ENCODE results near the gene MOGAT3.

The MOGAT3 gene

DNA sequence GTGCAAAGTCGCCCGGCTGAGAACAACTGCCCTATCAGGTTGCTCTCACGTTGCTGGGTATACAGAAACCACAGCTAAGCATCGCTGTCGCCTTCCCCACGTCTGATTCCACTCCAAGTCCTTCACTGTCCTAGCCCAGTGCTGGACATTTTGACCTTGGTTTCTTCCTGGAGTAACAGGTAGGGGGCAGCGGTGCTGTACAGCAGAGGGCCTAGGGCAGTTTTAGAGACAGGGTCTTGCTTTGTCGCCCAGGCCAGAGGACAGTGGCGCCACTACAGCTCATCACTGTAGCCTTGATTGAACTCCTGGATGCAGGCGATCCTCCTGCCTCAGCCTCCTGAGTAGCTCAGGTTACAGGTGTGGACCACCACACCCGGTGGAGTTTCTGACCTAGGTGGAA is 34.2 kb upstream of the MOGAT3 start:
- DNase-seq: peak; percentile 65
- H3K27ac ChIP-seq: peak overlapping the region; percentile 36; the same call in 1 of the 2 replicates
- no peaks in the 10 kb centered on the region for H3K27me3 ChIP-seq (ENCODE audit: insufficient read depth, low read depth, severe bottlenecking)
- TF ChIP-seq, protein P1, sequence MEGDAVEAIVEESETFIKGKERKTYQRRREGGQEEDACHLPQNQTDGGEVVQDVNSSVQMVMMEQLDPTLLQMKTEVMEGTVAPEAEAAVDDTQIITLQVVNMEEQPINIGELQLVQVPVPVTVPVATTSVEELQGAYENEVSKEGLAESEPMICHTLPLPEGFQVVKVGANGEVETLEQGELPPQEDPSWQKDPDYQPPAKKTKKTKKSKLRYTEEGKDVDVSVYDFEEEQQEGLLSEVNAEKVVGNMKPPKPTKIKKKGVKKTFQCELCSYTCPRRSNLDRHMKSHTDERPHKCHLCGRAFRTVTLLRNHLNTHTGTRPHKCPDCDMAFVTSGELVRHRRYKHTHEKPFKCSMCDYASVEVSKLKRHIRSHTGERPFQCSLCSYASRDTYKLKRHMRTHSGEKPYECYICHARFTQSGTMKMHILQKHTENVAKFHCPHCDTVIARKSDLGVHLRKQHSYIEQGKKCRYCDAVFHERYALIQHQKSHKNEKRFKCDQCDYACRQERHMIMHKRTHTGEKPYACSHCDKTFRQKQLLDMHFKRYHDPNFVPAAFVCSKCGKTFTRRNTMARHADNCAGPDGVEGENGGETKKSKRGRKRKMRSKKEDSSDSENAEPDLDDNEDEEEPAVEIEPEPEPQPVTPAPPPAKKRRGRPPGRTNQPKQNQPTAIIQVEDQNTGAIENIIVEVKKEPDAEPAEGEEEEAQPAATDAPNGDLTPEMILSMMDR (IDR thresholded peaks at IDR 0.05; ENCODE audit: low read depth, low read length): peak; percentile 62
- H3K4me3 ChIP-seq (ENCODE audit: low read depth, low read length): no peak overlapping the region
- H3K9me3 ChIP-seq (ENCODE audit: severe bottlenecking): no peaks in the 10 kb centered on the region
- H3K36me3 ChIP-seq: peaks cover 36% of the 10 kb centered on the region

DNA sequence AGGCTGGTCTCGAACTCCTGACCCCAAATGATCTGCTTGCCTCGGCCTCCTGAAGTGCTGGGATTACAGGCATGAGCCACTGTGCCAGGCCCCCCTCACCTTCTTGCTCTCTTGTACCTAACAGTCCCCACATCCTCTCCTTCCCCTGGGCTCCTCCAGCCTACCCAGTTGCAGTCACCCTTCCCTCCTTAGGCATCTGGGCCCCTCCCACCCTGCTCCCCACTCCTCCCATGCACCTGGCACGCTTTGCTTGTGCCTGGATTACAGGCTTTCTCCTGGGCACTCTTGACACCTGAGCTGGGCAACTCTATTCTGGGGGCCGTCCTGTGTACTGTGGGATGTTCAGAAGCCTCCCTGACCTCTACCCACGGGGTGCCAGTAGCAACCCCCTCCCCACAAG is 33.8 kb upstream of the MOGAT3 start:
- peak overlapping the region; percentile 36 for H3K27ac ChIP-seq
- TF ChIP-seq, protein P1 (IDR thresholded peaks at IDR 0.05; ENCODE audit: low read depth, low read length): no peak

DNA sequence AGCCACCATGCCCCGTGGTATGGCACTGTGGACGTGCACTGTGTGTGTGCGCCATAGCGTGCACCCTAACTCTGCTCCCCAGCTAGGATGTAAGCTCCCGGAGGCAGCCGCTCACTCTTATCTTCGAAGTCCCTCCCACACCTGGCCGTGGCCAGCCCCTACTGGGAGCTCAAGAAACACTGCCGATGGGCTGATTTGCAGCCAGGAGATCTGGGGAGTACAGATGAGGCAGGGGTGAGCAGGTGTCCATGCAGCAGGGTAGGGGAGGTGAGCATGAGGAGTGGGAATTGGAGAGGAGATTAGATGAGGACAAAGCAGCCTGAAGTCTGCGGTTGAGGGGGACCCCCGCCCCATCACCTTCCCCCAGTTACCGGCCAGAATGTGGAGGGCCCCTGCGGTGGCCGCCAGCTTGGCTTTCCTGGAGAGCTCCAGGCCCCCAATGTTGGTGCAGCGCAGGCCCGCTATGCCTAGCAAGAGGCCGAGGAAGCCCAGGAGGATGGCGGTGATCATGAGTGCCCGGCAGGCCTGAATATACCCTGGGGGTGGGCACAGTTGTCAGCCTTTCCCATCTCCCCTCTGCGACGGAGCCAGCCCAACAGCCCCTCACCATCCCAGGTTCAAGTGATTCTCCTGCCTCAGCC is 33.2 kb upstream of the MOGAT3 start:
- TF ChIP-seq, protein P1 (IDR thresholded peaks at IDR 0.05; ENCODE audit: low read depth, low read length): no peak
- Histone ChIP-seq H3K9me3 (ENCODE audit: severe bottlenecking) (no peaks in the 10 kb centered on the region), H3K4me3 (ENCODE audit: low read depth, low read length) (no peak overlapping the region), H3K27me3 (ENCODE audit: insufficient read depth, low read depth, severe bottlenecking) (no peaks in the 10 kb centered on the region), H3K27ac (peak overlapping the region; percentile 36), H3K36me3 (peaks cover 37% of the 10 kb centered on the region)
- DNase-seq: peak; percentile 38

More for the DNA sequence above, 33.8 kb upstream of the MOGAT3 start:
- Histone ChIP-seq H3K9me3 (ENCODE audit: severe bottlenecking) (no peaks in the 10 kb centered on the region), H3K36me3 (peaks cover 35% of the 10 kb centered on the region), H3K4me3 (ENCODE audit: low read depth, low read length) (no peak overlapping the region), H3K27me3 (ENCODE audit: insufficient read depth, low read depth, severe bottlenecking) (no peaks in the 10 kb centered on the region)
- DNase-seq: peak; percentile 37

DNA sequence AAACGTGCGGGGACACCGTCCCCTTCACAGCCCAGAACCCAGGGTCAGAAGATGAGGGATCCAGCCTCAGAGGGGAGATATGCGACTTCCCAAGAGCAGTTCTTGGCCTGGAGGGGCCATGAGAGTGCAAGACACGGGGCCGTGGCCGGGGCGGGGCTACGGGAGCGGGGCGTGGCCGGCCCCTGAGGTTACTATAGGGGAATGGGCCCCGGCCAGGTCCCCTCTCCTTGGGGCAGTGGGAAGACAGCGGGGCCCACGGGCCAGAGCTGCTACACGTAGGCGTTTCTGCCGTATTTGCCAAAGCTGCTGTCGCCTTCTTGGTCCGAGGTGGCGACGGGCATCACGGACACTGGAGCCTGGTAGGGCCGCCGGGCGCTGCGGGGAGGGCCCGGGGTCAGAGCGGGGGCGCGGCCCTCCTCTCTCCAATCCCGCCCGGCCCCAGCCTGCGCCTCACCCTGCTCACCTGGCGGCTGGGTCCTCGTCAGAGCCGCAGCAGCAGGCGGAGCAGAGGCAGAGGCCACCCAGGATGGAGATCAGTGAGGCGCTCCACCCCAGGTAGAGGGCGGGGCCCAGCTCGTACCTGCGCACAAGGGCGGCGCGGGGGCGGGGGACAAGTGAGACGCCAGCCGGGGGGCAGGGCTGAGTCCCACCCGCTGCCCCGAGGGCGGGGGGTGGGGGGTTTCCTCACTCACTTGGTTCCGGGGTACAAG is 31.5 kb upstream of the MOGAT3 start:
- no peak overlapping the region; the same call in 1 of the 2 replicates for H3K27ac ChIP-seq
- H3K4me3 ChIP-seq (ENCODE audit: low read depth, low read length): no peak overlapping the region
- TF ChIP-seq, protein P1 (IDR thresholded peaks at IDR 0.05; ENCODE audit: low read depth, low read length): no peak
- H3K27me3 ChIP-seq (ENCODE audit: insufficient read depth, low read depth, severe bottlenecking): no peaks in the 10 kb centered on the region
- no peak for DNase-seq
- no peaks in the 10 kb centered on the region for H3K9me3 ChIP-seq (ENCODE audit: severe bottlenecking)
- H3K36me3 ChIP-seq: peaks cover 46% of the 10 kb centered on the region

DNA sequence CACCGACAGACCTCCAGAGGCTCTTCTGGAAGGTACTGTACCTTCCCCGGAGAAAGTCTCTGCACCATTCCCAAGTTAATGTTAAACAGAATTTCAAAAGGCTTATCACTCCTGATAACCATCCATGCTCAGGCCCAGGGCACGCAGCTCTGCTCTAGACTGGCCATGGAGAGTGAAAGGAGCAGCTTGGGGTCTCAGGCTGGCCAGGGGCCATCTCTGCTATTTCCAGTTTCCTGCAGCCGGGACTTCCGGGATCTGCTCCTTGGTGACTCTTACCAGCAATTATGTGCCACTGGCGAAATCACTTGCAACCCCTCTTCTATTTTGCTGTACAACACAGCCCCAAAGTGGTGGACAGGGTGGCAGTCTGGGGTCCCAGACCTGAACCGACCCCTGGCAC is 30.8 kb upstream of the MOGAT3 start:
- TF ChIP-seq, protein P1 (IDR thresholded peaks at IDR 0.05; ENCODE audit: low read depth, low read length): no peak
- no peaks in the 10 kb centered on the region for H3K9me3 ChIP-seq (ENCODE audit: severe bottlenecking)
- no peak for DNase-seq
- peaks cover 47% of the 10 kb centered on the region for H3K36me3 ChIP-seq
- peak overlapping the region; percentile 33; the same call in 1 of the 2 replicates for H3K27ac ChIP-seq
- H3K27me3 ChIP-seq (ENCODE audit: insufficient read depth, low read depth, severe bottlenecking): no peaks in the 10 kb centered on the region
- no peak overlapping the region for H3K4me3 ChIP-seq (ENCODE audit: low read depth, low read length)
